Endothelial cell of umbilical vein (primary cell): ENCODE data around the gene NTF4.
A peak's percentile ranks its signal among the peaks of the same experiment; 100 is the strongest.

ENCODE experiments used
- EZH2 ChIP-seq: IDR thresholded peaks from 2 replicates; pipeline ENCODE4 v1.6.1; 2012; ENCODE audit warnings: borderline replicate concordance, low read depth, mild to moderate bottlenecking, moderate library complexity, low read length, inconsistent platforms; ENCODE audit not compliant: severe bottlenecking
- JUN ChIP-seq: IDR thresholded peaks from 2 replicates; pipeline ENCODE4 v1.6.1; 2011; ENCODE audit warnings: borderline replicate concordance, low read depth; ENCODE audit not compliant: insufficient read length, insufficient read depth
- POLR2AphosphoS5 ChIP-seq: IDR thresholded peaks from 2 replicates; pipeline ENCODE4 v1.6.1; 2012; ENCODE audit warnings: low read depth, mild to moderate bottlenecking, control low read depth, low read length, moderate library complexity; ENCODE audit not compliant: insufficient read depth
- TF ChIP-seq, protein P1 (sequence below), 2 donors: IDR thresholded peaks; 1 replicate in 1 of 2; 2 replicates in 1 of 2; pipeline ENCODE4 v1.5.1; 2011; ENCODE audit warnings: low read length in 2 of 2, mild to moderate bottlenecking in 2 of 2, moderate library complexity in 2 of 2, control low read depth in 1 of 2, inconsistent platforms in 1 of 2, low read depth in 1 of 2; ENCODE audit not compliant: insufficient read depth in 1 of 2; ENCODE audit errors: extremely low read depth in 1 of 2
- TF ChIP-seq, protein P2 (sequence below): IDR thresholded peaks from 2 replicates; pipeline ENCODE4 v1.6.1; 2011; ENCODE audit not compliant: insufficient read depth, insufficient read length

DNA sequence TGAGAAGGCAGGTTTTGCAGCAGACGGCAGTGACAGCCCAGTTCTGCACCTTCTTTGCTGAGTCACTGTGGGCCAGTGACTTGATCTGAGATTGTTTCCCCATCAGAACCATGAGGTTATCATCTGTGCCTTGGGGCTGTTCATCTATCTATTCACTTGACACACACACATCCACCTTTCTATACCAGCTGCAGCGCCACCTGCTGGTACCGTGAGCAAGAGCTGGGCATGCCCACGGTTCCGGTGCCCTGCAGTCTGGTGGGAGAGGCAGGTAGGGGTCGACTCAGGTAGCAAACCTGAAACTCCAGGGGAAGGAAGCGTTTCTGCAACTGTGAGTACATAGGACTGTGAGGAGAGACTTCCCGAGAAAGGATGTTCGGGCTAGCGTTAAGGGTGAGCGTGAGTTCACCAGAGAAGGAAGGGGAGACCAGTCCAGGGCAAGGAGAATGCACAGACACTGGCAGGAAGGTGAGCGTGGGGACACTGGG, 42.1 kb upstream of the NTF4 start:
- TF ChIP-seq, protein P1, sequence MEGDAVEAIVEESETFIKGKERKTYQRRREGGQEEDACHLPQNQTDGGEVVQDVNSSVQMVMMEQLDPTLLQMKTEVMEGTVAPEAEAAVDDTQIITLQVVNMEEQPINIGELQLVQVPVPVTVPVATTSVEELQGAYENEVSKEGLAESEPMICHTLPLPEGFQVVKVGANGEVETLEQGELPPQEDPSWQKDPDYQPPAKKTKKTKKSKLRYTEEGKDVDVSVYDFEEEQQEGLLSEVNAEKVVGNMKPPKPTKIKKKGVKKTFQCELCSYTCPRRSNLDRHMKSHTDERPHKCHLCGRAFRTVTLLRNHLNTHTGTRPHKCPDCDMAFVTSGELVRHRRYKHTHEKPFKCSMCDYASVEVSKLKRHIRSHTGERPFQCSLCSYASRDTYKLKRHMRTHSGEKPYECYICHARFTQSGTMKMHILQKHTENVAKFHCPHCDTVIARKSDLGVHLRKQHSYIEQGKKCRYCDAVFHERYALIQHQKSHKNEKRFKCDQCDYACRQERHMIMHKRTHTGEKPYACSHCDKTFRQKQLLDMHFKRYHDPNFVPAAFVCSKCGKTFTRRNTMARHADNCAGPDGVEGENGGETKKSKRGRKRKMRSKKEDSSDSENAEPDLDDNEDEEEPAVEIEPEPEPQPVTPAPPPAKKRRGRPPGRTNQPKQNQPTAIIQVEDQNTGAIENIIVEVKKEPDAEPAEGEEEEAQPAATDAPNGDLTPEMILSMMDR (IDR thresholded peaks at IDR 0.05; ENCODE audit: extremely low read depth in 1 of 2, insufficient read depth in 1 of 2, low read depth in 1 of 2, low read length in 2 of 2), result peak; percentile 82 to 84
- TF ChIP-seq JUN, result no peak
- no peak for TF ChIP-seq POLR2AphosphoS5
- TF ChIP-seq, protein P2, sequence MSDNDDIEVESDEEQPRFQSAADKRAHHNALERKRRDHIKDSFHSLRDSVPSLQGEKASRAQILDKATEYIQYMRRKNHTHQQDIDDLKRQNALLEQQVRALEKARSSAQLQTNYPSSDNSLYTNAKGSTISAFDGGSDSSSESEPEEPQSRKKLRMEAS, result no peak
- TF ChIP-seq EZH2, result no peak
